K562 (cell line): ENCODE data around the gene CNBD2. TPM values are rescaled to one million over a fixed set of nuclear protein-coding genes. Genes with fewer than 3 reads are reported as not detected.

ENCODE experiments used
- ATAC-seq: fragments of 200-7000 bp; cut with Tn5 transposase; 3 replicates; pipeline ENCODE4 v1.9.1; 2020; ENCODE audit warnings: moderate library complexity
- BruUV-seq: library from RNA; stranded (reverse); fragments of 400-500 nt; replicated peaks from 2 replicates; lab custom pipeline; 2021; lab: Mats Ljungman, UMichigan
- CTCF ChIA-PET: fragments of 300-600 bp; formaldehyde crosslinking; extraction: SDS; loops from one replicate; lab custom pipeline; 2021; ENCODE audit warnings: low intra/inter-chr PET ratio; lab: Yijun Ruan, JAX
- POLR2A ChIA-PET: fragments of 300-600, 350-650 bp; sonication (Branson Sonifier 250); formaldehyde crosslinking; extraction: SDS; loops from one replicate; lab custom pipeline; 2021; ENCODE audit warnings: antibody characterized with exemption, inconsistent platforms; lab: Yijun Ruan, JAX
- DNase-seq, 4 experiments: peaks; one replicate each; pipeline versions ENCODE4 v3.0.0 to v3.0.0-alpha.2; 2011 to 2018; ENCODE audit warnings: low spot score in 3 of 4, mixed read lengths in 3 of 4; ENCODE audit errors: extremely low read depth in 1 of 4
- FAIRE-seq: peaks from 2 replicates; lab custom pipeline; 2011; peaks lifted over from hg19 to GRCh38; lab: Jason Lieb, UNC
- H2AFZ ChIP-seq: 2 replicates; pipeline ENCODE4 v1.6.0; 2011; ENCODE audit warnings: low read depth, low read length, control low read depth, inconsistent platforms
- H3K27ac ChIP-seq: fragments of 200-600 bp; 3 replicates; pipeline ENCODE4 v1.8.0; 2011; ENCODE audit warnings: low read depth, mild to moderate bottlenecking, control low read depth, inconsistent platforms, low read length, moderate library complexity, mixed read lengths; ENCODE audit errors: extremely low read depth
- H3K27me3 ChIP-seq, 2 experiments: fragments of 300-600 bp in 1 of 2; 2 replicates in 1 of 2; 3 replicates in 1 of 2; pipeline versions ENCODE4 v1.6.0 to v1.8.0; 2011; ENCODE audit warnings: inconsistent platforms in 2 of 2, low read length in 2 of 2, mild to moderate bottlenecking in 1 of 2, mixed read lengths in 1 of 2, moderate library complexity in 1 of 2; ENCODE audit not compliant: control insufficient read depth in 2 of 2, insufficient read depth in 2 of 2
- H3K36me3 ChIP-seq: fragments of 300-600 bp; 3 replicates; pipeline ENCODE4 v1.8.0; 2011; ENCODE audit warnings: mild to moderate bottlenecking, low read length, inconsistent platforms; ENCODE audit not compliant: control insufficient read depth, insufficient read depth
- H3K4me1 ChIP-seq, 2 experiments: fragments of 200-600 bp in 1 of 2; replicated peaks in 1 of 2; 2 replicates in 1 of 2; 3 replicates in 1 of 2; pipeline versions ENCODE4 v1.5.1 to v1.8.0; 2011; ENCODE audit warnings: inconsistent platforms in 2 of 2, low read length in 2 of 2, mild to moderate bottlenecking in 1 of 2, mixed read lengths in 1 of 2, moderate library complexity in 1 of 2; ENCODE audit not compliant: control insufficient read depth in 2 of 2, insufficient read depth in 2 of 2
- H3K4me2 ChIP-seq: 2 replicates; pipeline ENCODE4 v1.6.1; 2011; ENCODE audit warnings: low read length, control low read depth, inconsistent platforms, mixed read lengths; ENCODE audit not compliant: insufficient read depth
- H3K4me3 ChIP-seq: fragments of 200-600 bp; sonication (generic), shearing (Covaris generic); 2 replicates; pipeline ENCODE4 v1.5.1; 2016; ENCODE audit warnings: control low read depth, inconsistent platforms
- H3K79me2 ChIP-seq: fragments of 200-600 bp; 3 replicates; pipeline ENCODE4 v1.8.0; 2011; ENCODE audit warnings: low read length, inconsistent platforms; ENCODE audit not compliant: control insufficient read depth, insufficient read depth
- H3K9ac ChIP-seq, 2 experiments: 2 replicates each; pipeline versions ENCODE4 v1.6.0 to v1.6.1; 2011; ENCODE audit warnings: low read depth in 2 of 2, low read length in 2 of 2, control low read depth in 1 of 2, inconsistent platforms in 1 of 2, mild to moderate bottlenecking in 1 of 2, mixed read lengths in 1 of 2; ENCODE audit not compliant: insufficient read depth in 1 of 2
- H3K9me1 ChIP-seq: one replicate; pipeline ENCODE4 v1.6.0; 2011; ENCODE audit warnings: inconsistent platforms, mild to moderate bottlenecking, low read length, moderate library complexity; ENCODE audit not compliant: control insufficient read depth, insufficient read depth
- H3K9me3 ChIP-seq: replicated peaks from 2 replicates; pipeline ENCODE4 v1.5.1; 2011; ENCODE audit warnings: low read depth, low read length, inconsistent platforms; ENCODE audit not compliant: control insufficient read depth, insufficient read depth
- H4K20me1 ChIP-seq: replicated peaks from 2 replicates; pipeline ENCODE4 v1.6.1; 2011; ENCODE audit warnings: low read length, inconsistent platforms, mixed read lengths; ENCODE audit not compliant: control insufficient read depth, insufficient read depth
- ASH1L ChIP-seq: fragments of 450-650 bp; IDR thresholded peaks from 2 replicates; pipeline ENCODE4 v1.6.1; 2018; ENCODE audit warnings: borderline replicate concordance, mild to moderate bottlenecking, low read depth; ENCODE audit not compliant: partially characterized antibody
- ELK1 ChIP-seq: sonication (generic); formaldehyde crosslinking; IDR thresholded peaks from 2 replicates; pipeline ENCODE4 v1.8.1; 2022; ENCODE audit warnings: missing genetic modification reagents
- ESRRA ChIP-seq: fragments of 450-650 bp; IDR thresholded peaks from 2 replicates; pipeline ENCODE4 v1.6.1; 2014; ENCODE audit warnings: low read depth, mild to moderate bottlenecking, moderate library complexity, borderline replicate concordance
- GABPA ChIP-seq: fragments of 200-800 bp; sonication (Bioruptor generic); conservative IDR thresholded peaks from 2 replicates; pipeline ENCODE4 v1.6.1; 2016; ENCODE audit warnings: low read depth, missing genetic modification characterization, missing compliant biosample characterization
- MAZ ChIP-seq, 2 experiments: fragments of 450-650 bp in 1 of 2; sonication (generic) in 1 of 2; formaldehyde crosslinking; IDR thresholded peaks in 1 of 2; conservative IDR thresholded peaks in 1 of 2; 2 replicates each; pipeline versions ENCODE4 v1.4.0 to v1.5.0; 2020; ENCODE audit warnings: mild to moderate bottlenecking in 1 of 2, missing genetic modification reagents in 1 of 2
- MTA1 ChIP-seq: fragments of 450-650 bp; IDR thresholded peaks from 2 replicates; pipeline ENCODE4 v1.6.1; 2017; ENCODE audit warnings: borderline replicate concordance
- PRMT5 ChIP-seq: sonication (generic); formaldehyde crosslinking; IDR thresholded peaks from 2 replicates; pipeline ENCODE4 v1.5.0; 2020; ENCODE audit warnings: missing genetic modification reagents
- RHOXF2B ChIP-seq: fragments of 250-450 bp; sonication (Bioruptor Pico); conservative IDR thresholded peaks from 2 replicates; pipeline ENCODE4 v1.5.1; 2021
- SMAD1 ChIP-seq: fragments of 150-350 bp; IDR thresholded peaks from 2 replicates; pipeline ENCODE4 v1.6.1; 2014; ENCODE audit warnings: low read length, low read depth; ENCODE audit not compliant: partially characterized antibody
- SMARCA4 ChIP-seq: fragments of 450-650 bp; IDR thresholded peaks from 2 replicates; pipeline ENCODE4 v1.6.1; 2016
- SRSF1 ChIP-seq: fragments of 200-400 bp; formaldehyde crosslinking; IDR thresholded peaks from 2 replicates; pipeline ENCODE4 v1.6.1; 2017; ENCODE audit warnings: mild to moderate bottlenecking, low read depth, low read length, moderate library complexity
- ZNF695 ChIP-seq: fragments of 450-650 bp; formaldehyde crosslinking; IDR thresholded peaks from 2 replicates; pipeline ENCODE4 v1.4.0; 2020; ENCODE audit warnings: mild to moderate bottlenecking, moderate library complexity
- whole genome bisulfite sequencing: fragments of 100-300 bp; shearing (Covaris generic); methylation state at CpG from one replicate; pipeline ENCODE4 v1.1.6; 2016; ENCODE audit warnings: low coverage, mixed read lengths; ENCODE audit not compliant: insufficient coverage; ENCODE audit errors: missing lambda C conversion rate; 5-methylcytosine and 5-hydroxymethylcytosine counted together
- in situ Hi-C: fragments of 300-500 bp; cut with MboI; formaldehyde crosslinking; loops from 4 replicates; pipeline ENCODE4 v1.15.0; 2018; ENCODE audit warnings: inconsistent platforms, mixed read lengths
- intact Hi-C: fragments of 100-400 bp; cut with micrococcal nuclease; formaldehyde crosslinking; loops from 2 replicates; pipeline ENCODE4 v1.14.2; 2022
- polyA plus RNA-seq, 8 experiments: library from polyadenylated mRNA; depleted of rRNA in 4 of 8; stranded (reverse) in 5 of 8; unstranded in 3 of 8; fragments of >200 nt; fragmentation: Nextera tagmentation in 2 of 8; fragmentation: Illumina TruSeq in 1 of 8; extraction: Ambion mirVana in 2 of 8; extraction: Trizol in 1 of 8; gene quantifications; 2 replicates each; pipeline versions ENCODE4 v1.2.1 to v1.2.3, GENCODE V29; 2011 to 2014; ENCODE audit warnings: inconsistent platforms in 1 of 8, missing spikeins in 1 of 8
- total RNA-seq, 7 experiments: library from RNA; depleted of rRNA in 6 of 7; stranded (reverse); fragments of >200 nt in 6 of 7; fragmentation: Illumina TruSeq in 2 of 7; extraction: Trizol in 2 of 7; gene quantifications; 2 replicates each; pipeline versions ENCODE4 v1.2.1 to v1.2.3, GENCODE V29; 2011 to 2021; ENCODE audit warnings: low replicate concordance in 1 of 7

The CNBD2 gene
- total and polyA plus RNA-seq, 9 of the 15 experiments (the other 6 are each of a cell fraction or from before 2014, with no cell fraction given), result 3.2 to 17.5 (median 5.3) TPM

- BruUV-seq, result no TSS peak
- WGBS, result 59% methylated on average over 4 of the region's 4 CpGs
- CTCF ChIA-PET, result no interaction called here
- no peak overlapping the region for H3K9ac ChIP-seq
- H3K79me2 ChIP-seq, result no peaks in the 10 kb centered on the region
- no peaks in the 10 kb centered on the region for H4K20me1 ChIP-seq
- no peaks in the 10 kb centered on the region for H3K27me3 ChIP-seq
- POLR2A ChIA-PET, result interaction anchor here (0.8 to 1.0 kb wide), 2 partner anchors 11 to 39 kb away, joined by 3 read pairs; no protein-coding TSS in a partner anchor
- H3K9me3 ChIP-seq, result no peaks in the 10 kb centered on the region
- H3K4me1 ChIP-seq, result peaks cover 0 to 6% of the 10 kb centered on the region in 2 experiments; a peak in 3 of 5 replicates
- H3K4me2 ChIP-seq, result no peak overlapping the region
- peak in 1 of 4 experiments; percentile 3 for DNase-seq
- no peak for ATAC-seq
- no peaks in the 10 kb centered on the region for H3K36me3 ChIP-seq
- H2AFZ ChIP-seq, result no peak overlapping the region
- FAIRE-seq, result no peak
- intact Hi-C loops, result no loop called here
- H3K9me1 ChIP-seq, result no peaks in the 10 kb centered on the region
- no peak overlapping the region for H3K4me3 ChIP-seq
- H3K27ac ChIP-seq, result no peak overlapping the region
- in situ Hi-C loops, result no loop called here
- TF ChIP-seq ESRRA (no peak), RHOXF2B (CRISPR knock-in tag) (no peak), SRSF1 (no peak), ASH1L (no peak), SMARCA4 (no peak), GABPA (no peak), MTA1 (no peak), SMAD1 (no peak), MAZ (CRISPR knock-in tag; conservative IDR thresholded peaks at IDR 0.05 in 1 of 2, IDR thresholded peaks at IDR 0.05 in 1 of 2) (no peak), ZNF695 (no peak), PRMT5 (CRISPR knock-in tag) (no peak), ELK1 (CRISPR knock-in tag) (no peak)
Observed at GRCh38 chr20:36010825-36011224, 42.4 kb downstream of the CNBD2 start.
